Measurements from ENCODE around the gene LHB.
"Not testable (repeated sequence)": the region's sequence is repeated elsewhere in the genome, so short reads cannot be mapped to it uniquely, and the experiment has no call there.

Gene LHB

GRCh38 chr19:49038557-49039276, 21.8 kb upstream of the LHB start:
- DNase-seq (ENCODE audit: insufficient read length, low spot score); FAIRE-seq: not testable (repeated sequence)

DNA sequence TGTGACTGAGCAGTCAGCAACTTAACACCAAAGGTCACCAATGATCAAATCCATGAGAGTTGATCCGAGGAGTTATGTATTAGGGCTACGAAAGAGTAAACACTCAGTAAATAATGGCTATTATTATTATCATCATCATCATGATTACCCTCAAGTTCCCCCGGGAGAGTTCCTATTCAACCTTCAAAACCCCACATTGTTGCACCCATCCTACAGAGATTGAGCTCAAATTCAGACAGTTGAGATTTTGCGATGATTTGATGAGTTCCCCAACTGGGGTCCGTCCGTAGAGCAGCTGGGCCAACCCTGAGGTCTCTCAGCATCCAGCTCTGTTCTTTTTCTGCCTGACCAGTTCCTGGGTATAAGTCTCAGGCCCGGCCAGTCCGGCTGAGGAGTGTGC, 21.2 kb upstream of the LHB start:
- not testable (repeated sequence) for DNase-seq (ENCODE audit: insufficient read length, low spot score); FAIRE-seq

- not testable (repeated sequence) for FAIRE-seq; DNase-seq (ENCODE audit: insufficient read length, low spot score)
These were observed 19.9 kb upstream of the LHB start, which contains the start of gene CGB1 for GRCh38 chr19:49036815-49037214. CGB1 (minus strand) TSS chr19:49036895; CDS start chr19:49036711, 184 bp downstream.

DNA sequence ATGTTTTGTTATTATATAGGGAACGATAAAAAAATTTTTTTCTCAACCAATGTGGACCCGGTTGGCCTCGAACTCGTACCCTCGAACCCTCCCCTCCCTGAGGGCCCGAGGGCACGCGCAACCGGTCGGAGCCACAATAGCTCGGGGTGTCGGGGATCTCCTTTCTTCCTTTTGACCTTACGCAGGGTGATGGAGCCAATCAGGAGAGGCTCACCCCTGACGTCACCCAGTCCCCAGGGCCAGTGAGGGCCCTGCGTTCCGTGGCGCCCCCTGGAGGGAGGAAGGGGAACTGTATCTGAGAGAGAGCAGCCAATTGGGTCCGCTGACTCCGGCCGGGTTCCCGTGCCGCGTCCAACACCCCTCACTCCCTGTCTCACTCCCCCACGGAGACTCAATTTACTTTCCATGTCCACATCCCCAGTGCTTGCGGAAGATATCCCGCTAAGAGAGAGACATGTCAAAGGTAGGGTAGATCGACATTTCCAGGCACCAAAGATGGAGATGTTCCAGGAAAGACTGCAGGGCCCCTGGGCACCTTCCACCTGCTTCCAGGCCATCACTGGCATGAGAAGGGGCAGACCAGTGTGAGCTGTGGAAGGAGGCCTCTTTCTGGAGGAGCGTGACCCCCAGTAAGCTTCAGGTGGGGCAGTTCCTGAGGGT, 14.9 kb upstream of the LHB start, which contains the start of gene CGB2:
Gene CGB2, plus strand, starts transcription at position 249 of the 660 bp plus-strand sequence. Its CDS starts 206 bp downstream, at position 455.
- DNase-seq (ENCODE audit: insufficient read length, low spot score); FAIRE-seq: not testable (repeated sequence)

- DNase-seq (ENCODE audit: insufficient read length, low spot score); FAIRE-seq: not testable (repeated sequence)
These were observed 13.4 kb upstream of the LHB start for GRCh38 chr19:49030323-49030722.

GRCh38 chr19:49029749-49030148, 12.9 kb upstream of the LHB start:
- not testable (repeated sequence) for DNase-seq (ENCODE audit: insufficient read length, low spot score)

DNA sequence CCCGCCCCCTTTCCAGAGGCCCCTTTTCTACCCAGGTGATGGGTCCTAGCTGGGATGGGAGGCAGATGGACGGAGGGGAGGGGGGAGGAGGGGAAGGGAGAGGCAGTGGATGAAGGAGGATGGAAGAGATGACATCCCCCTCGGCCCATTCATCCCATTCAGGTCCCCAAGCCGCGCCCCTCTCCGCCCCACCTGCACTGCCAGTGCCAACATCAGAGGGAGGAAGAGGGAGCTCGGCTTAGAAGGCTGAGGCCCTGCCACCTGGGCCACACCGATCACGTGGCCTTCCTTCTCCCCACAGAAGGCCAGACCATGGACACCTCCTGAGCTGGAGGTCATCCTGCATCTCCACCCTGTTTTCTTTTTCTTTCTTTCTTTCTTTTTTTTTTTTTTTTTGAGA, 11.8 kb upstream of the LHB start:
- FAIRE-seq; DNase-seq (ENCODE audit: insufficient read length, low spot score): not testable (repeated sequence)

More at GRCh38 chr19:49029749-49030148, 12.9 kb upstream of the LHB start:
- not testable (repeated sequence) for FAIRE-seq

- DNase-seq (ENCODE audit: insufficient read length, low spot score); FAIRE-seq: not testable (repeated sequence)
These were observed 8.7 kb upstream of the LHB start for GRCh38 chr19:49025599-49025998.

DNA sequence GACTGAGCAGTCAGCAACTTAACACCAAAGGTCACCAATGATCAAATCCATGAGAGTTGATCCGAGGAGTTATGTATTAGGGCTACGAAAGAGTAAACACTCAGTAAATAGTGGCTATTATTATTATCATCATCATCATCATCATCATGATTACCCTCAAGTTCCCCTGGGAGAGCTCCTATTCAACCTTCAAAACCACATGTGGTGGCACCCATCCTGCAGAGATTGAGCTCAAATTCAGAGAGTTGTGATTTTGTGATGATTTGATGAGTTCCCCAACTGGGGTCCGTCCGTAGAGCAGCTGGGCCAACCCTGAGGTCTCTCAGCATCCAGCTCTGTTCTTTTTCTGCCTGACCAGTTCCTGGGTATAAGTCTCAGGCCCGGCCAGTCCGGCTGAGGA, 8.2 kb upstream of the LHB start:
- not testable (repeated sequence) for FAIRE-seq; DNase-seq (ENCODE audit: insufficient read length, low spot score)

DNA sequence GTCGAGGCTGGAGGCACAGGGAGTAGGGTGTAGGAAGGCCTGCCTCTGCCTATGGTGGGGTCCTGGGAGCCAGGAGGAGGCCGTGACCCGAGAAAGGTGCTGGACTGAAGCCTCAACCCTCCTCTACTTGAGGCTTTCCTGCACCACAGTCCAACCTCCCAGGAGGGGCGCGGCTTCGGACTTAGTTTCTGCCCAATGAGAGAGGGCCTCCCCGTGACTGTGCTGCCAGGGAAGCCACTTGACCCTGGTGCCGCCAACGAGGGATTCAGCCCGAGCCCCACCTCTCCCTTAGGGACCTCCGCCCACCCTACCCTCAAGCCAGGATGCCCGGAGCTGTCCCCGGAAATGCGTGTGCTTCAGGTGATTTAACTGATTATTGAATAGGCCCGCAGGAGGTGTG, 7.3 kb upstream of the LHB start, which contains the start of gene CGB3:
Gene CGB3, minus strand, starts transcription at position 101 of the 400 bp plus-strand sequence. CDS start 362 bp downstream, outside the sequence.
- not testable (repeated sequence) for FAIRE-seq; DNase-seq (ENCODE audit: insufficient read length, low spot score)

GRCh38 chr19:49022116-49022515, 5.2 kb upstream of the LHB start:
- FAIRE-seq (no peak), DNase-seq (ENCODE audit: insufficient read length, low spot score) (no peak)

- no peak for DNase-seq (ENCODE audit: insufficient read length, low spot score)
- no peak for FAIRE-seq
These were observed 4.3 kb upstream of the LHB start for GRCh38 chr19:49020931-49021895.

DNA sequence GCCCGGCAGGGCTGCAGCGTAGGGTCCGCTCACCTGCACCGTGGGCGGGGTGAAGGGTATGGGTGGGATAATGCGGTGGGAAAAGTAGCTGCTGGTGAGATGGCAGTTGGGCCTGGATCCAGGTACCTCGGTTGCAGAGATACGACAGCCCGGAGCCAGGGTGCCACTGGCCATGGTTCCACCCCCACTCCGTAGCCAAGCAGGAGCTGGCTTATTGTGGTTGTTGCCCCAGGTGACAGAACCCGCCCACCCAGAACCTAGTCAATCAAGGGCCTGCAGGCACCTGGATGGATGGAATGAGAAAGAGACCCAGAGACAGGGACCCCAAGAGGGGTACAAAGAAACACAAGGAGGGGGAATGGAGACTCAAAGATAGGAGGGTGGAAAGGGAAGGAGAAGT, 3.5 kb upstream of the LHB start:
- no peak for DNase-seq (ENCODE audit: insufficient read length, low spot score)
- no peak for FAIRE-seq

- FAIRE-seq (no peak), DNase-seq (ENCODE audit: insufficient read length, low spot score) (peak; percentile 71)
These were observed 2.5 kb upstream of the LHB start for GRCh38 chr19:49019242-49019932.

DNA sequence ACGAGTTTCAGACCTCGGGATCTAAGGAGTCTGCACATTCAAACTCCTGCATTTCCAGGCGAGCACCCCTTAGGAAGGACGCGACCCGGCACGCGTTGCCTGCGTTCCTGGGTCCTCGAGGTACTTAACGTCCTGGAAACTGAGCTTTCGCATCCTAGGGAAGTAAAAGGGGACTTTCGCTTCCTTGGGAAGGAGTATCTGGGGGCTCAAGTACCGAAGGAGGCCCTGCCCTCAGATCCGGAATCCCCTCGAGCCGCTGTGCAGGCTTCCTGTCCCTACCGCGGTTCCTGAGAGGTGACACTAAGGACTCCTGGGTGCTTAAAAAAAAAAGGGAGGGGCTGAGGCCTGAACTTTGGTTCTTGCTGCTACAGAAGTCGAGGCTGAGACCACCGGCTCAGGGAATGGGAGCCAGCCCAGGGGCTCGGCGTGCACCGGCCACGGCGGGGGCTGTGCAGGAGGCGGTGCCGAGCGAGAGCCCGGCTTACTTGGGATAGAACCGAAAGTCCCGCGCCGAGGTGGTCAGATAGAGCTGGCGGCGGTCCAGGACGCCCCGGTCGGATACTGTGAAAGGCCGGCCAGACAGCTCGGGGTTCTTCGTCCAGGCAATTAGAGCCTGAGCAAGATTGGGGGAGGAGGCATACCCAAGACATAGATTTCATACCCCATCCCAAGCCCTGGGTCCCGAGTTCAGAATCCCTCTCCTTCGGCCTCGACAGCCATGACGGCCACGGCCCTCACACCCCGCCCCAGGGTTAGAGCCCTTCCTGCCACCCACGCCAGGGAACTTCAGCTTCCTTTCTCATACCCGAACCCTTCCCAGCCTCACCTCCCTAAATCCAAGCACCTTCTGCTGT, 1.7 kb upstream of the LHB start:
- FAIRE-seq = peak; percentile 77
- not testable (repeated sequence) for DNase-seq (ENCODE audit: insufficient read length, low spot score)

DNA sequence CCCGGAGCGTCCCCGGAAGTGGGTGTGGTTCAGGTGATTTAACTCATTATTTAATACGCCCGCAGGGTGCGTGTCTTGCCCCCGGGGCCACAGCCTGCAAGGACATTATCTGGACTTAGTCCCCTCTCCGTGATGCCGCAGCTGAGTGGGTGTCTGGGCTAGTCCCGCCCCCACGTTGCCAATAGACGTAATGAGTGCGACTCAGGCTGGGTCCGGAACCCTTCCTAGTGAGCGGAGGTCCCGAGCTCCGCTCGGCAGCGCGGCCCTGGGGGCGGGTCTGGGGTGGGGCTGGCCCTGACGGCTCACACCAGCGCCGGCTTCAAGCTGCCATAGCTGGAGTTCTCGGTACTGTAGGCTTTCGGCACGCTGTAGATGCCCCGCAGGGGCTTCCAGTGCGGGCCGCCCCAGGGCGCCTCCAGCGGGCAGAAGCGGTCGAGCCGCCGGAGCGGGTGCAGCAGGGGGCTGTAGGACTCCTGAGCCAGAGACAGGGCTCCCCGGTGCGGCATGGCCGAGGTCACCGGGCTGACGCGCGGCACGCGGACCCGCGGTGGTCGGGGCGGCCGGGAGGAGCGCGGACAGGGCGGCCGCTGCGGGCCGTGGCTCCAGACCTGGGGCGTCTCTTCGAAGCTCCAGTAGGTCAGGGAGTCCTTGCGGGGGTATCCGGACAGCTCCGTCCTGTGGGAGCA, 918 bp upstream of the LHB start:
- FAIRE-seq = no peak
- DNase-seq (ENCODE audit: insufficient read length, low spot score) = peak; percentile 85

DNA sequence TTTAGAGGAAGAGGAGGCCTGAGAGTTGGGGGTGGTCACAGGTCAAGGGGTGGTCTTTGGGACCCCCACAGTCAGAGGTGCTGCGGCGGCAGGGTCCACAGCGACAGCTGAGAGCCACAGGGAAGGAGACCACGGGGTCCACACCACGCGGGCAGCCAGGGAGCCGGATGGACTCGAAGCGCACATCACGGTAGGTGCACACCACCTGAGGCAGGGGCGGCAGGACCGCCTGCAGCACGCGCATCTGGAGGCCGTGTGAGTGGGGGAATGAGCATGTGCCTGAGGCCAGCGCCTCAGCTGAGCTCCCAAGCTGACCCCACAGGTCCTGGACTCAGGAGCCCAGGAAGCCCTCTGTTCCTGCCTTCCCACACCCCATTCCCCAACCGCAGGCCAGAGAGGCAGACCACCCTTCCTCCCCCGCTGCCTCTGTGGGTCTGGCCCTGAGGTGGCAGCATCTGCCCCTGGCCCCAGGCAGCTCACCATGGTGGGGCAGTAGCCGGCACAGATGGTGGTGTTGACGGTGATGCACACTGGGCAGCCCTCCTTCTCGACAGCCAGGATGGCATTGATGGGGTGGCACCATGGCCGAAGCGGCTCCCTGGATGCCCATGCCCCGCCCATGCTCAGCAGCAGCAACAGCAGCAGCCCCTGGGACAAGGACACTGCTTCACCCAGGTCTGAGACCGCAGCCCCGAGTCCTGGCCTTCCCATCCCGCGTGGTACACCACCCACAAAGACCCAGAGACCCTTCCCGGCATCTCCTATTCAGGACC, 638 bp downstream of the LHB start:
- DNase-seq (ENCODE audit: insufficient read length, low spot score) (no peak), FAIRE-seq (no peak)

DNA sequence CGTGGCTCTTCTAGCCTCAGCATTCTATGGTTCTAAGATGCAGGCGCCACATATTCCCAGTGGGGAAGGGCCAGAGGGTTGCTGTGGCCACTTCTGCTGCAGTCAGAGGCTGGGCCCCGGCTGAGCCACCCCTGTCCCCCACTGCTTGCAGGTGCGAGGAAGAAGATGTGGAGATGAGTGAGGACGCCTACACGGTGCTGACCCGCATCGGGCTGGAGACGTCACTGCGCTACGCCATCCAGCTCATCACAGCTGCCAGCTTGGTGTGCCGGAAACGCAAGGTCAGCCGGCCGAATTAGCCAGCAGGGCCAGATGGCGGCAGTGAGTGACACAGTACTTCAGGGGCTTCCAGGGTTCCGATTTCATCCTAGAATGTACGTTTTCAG, 2.0 kb downstream of the LHB start:
- DNase-seq (ENCODE audit: insufficient read length, low spot score) (no peak), FAIRE-seq (no peak)

Measured in GM19239 (cell line).